SU-DHL-6 (cell line): ENCODE data around the gene ZNF516.

Experiments used
- EZH2phosphoT487 ChIP-seq: fragments of 200-600 bp; sonication (generic), shearing (Covaris generic); conservative IDR thresholded peaks from 2 replicates; pipeline ENCODE4 v1.6.1; 2018; ENCODE audit warnings: mild to moderate bottlenecking, antibody characterized with exemption, low read length, moderate library complexity, mixed read lengths
- TF ChIP-seq, protein P1 (sequence below): fragments of 200-600 bp; sonication (generic); IDR thresholded peaks from one replicate; pipeline ENCODE4 v1.5.1; 2017; ENCODE audit warnings: antibody characterized with exemption, mild to moderate bottlenecking, low read length, moderate library complexity; ENCODE audit not compliant: insufficient read depth, poor library complexity, severe bottlenecking

DNA sequence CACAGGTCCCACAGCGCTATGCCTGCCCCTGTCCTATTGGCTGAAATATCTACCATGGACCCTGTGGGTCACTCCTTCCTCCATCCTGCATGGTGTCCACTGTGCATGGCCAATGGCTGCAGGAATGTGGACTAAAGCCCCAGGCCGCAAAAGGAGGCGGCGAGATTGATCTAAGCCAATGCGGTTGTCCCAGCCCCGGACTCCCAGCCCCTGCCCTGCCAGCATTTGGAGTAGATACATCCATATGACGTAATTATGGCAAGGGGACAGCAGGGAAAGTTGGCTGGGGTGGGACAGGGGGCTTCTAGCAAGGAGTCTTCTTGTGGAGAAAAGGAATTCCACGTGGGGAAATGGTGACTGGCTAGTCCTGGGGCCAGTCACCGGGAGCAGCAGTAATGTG, 11.4 kb upstream of the ZNF516 start:
- TF ChIP-seq, protein P1, sequence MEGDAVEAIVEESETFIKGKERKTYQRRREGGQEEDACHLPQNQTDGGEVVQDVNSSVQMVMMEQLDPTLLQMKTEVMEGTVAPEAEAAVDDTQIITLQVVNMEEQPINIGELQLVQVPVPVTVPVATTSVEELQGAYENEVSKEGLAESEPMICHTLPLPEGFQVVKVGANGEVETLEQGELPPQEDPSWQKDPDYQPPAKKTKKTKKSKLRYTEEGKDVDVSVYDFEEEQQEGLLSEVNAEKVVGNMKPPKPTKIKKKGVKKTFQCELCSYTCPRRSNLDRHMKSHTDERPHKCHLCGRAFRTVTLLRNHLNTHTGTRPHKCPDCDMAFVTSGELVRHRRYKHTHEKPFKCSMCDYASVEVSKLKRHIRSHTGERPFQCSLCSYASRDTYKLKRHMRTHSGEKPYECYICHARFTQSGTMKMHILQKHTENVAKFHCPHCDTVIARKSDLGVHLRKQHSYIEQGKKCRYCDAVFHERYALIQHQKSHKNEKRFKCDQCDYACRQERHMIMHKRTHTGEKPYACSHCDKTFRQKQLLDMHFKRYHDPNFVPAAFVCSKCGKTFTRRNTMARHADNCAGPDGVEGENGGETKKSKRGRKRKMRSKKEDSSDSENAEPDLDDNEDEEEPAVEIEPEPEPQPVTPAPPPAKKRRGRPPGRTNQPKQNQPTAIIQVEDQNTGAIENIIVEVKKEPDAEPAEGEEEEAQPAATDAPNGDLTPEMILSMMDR: no peak
- no peak for TF ChIP-seq EZH2phosphoT487
